IPS-20b (cell line): ENCODE data around the gene IL12RB1.
"Not testable (repeated sequence)": the region's sequence is repeated elsewhere in the genome, so short reads cannot be mapped to it uniquely, and the experiment has no call there.

ENCODE experiments used
- H3K27ac ChIP-seq: one replicate; pipeline ENCODE4 v1.5.1; 2013; ENCODE audit warnings: low read length
- H3K27me3 ChIP-seq: 2 replicates; pipeline ENCODE4 v1.6.1; 2013; ENCODE audit warnings: mild to moderate bottlenecking, low read length, inconsistent platforms; ENCODE audit not compliant: insufficient read depth
- H3K36me3 ChIP-seq: 2 replicates; pipeline ENCODE4 v1.6.1; 2013; ENCODE audit warnings: low read depth, mild to moderate bottlenecking, inconsistent platforms, low read length, moderate library complexity; ENCODE audit not compliant: insufficient read depth
- H3K4me1 ChIP-seq: 2 replicates; pipeline ENCODE4 v1.6.1; 2013; ENCODE audit warnings: mild to moderate bottlenecking, control low read depth, inconsistent platforms, low read length, moderate library complexity; ENCODE audit not compliant: insufficient read depth
- H3K4me3 ChIP-seq: 2 replicates; pipeline ENCODE4 v1.5.1; 2013; ENCODE audit warnings: mild to moderate bottlenecking, low read length, inconsistent platforms
- H3K9ac ChIP-seq: 2 replicates; pipeline ENCODE4 v1.6.1; 2013; ENCODE audit warnings: low read depth, mild to moderate bottlenecking, inconsistent platforms, low read length, moderate library complexity
- H3K9me3 ChIP-seq: 2 replicates; pipeline ENCODE4 v1.6.1; 2013; ENCODE audit warnings: mild to moderate bottlenecking, low read depth, low read length, inconsistent platforms; ENCODE audit not compliant: insufficient read depth

Gene IL12RB1

GRCh38 chr19:18097993-18098890, 11.5 kb upstream of the IL12RB1 start:
- no peaks in the 10 kb centered on the region for H3K36me3 ChIP-seq
- H3K4me3 ChIP-seq = peak overlapping the region; percentile 70
- no peak overlapping the region for H3K9ac ChIP-seq
- H3K9me3 ChIP-seq = no peaks in the 10 kb centered on the region
- no peaks in the 10 kb centered on the region; the same call in 1 of the 2 replicates for H3K4me1 ChIP-seq
- peaks cover 22% of the 10 kb centered on the region for H3K27me3 ChIP-seq
- no peak overlapping the region for H3K27ac ChIP-seq

GRCh38 chr19:18097217-18097992, 10.7 kb upstream of the IL12RB1 start, which contains the start of gene MAST3:
MAST3 (plus strand) TSS chr19:18097778; CDS start chr19:18097793, 15 bp downstream.
- H3K36me3 ChIP-seq = no peaks in the 10 kb centered on the region
- H3K4me1 ChIP-seq = no peaks in the 10 kb centered on the region; the same call in 1 of the 2 replicates
- peak within 1 kb of the TSS; percentile 70 for H3K4me3 ChIP-seq
- H3K9ac ChIP-seq = no peak within 1 kb of the TSS
- H3K27ac ChIP-seq = no peak within 1 kb of the TSS
- no peaks in the 10 kb centered on the region for H3K9me3 ChIP-seq
- peaks cover 22% of the 10 kb centered on the region for H3K27me3 ChIP-seq

GRCh38 chr19:18096258-18096657, 9.5 kb upstream of the IL12RB1 start:
- H3K4me3 ChIP-seq = no peak overlapping the region
- no peaks in the 10 kb centered on the region for H3K36me3 ChIP-seq
- peaks cover 22% of the 10 kb centered on the region for H3K27me3 ChIP-seq
- no peaks in the 10 kb centered on the region; the same call in 1 of the 2 replicates for H3K4me1 ChIP-seq
- no peaks in the 10 kb centered on the region for H3K9me3 ChIP-seq
- no peak overlapping the region for H3K9ac ChIP-seq
- no peak overlapping the region for H3K27ac ChIP-seq

- Histone ChIP-seq H3K4me1 (no peaks in the 10 kb centered on the region; the same call in 1 of the 2 replicates), H3K9ac (no peak overlapping the region), H3K27ac (no peak overlapping the region)
Measured at GRCh38 chr19:18093439-18094161, 6.9 kb upstream of the IL12RB1 start.

DNA sequence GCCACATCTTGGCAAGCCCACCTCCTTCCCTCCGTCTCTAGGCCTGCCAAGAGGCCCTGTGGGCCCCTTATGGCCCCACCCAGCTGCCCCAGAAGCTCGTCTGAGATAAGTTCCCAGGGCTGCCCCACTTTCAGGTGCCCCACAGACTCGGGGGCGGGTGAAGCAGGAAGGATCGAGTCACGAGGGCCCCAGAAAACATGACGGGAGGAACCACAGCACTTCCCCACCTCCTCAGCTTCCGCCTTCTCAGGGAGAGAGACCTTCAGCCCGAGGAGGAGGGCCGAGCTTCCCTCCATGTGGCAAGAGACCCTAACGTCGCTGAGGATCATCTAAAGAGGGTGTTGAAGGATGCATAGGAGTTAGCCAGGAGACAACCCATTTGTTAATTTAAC, 4.5 kb upstream of the IL12RB1 start:
- no peaks in the 10 kb centered on the region for H3K4me1 ChIP-seq
- H3K4me3 ChIP-seq = no peak overlapping the region
- no peak overlapping the region for H3K27ac ChIP-seq
- H3K9ac ChIP-seq = no peak overlapping the region
- H3K36me3 ChIP-seq = no peaks in the 10 kb centered on the region
- H3K9me3 ChIP-seq = no peaks in the 10 kb centered on the region
- H3K27me3 ChIP-seq = no peaks in the 10 kb centered on the region

More at GRCh38 chr19:18093439-18094161, 6.9 kb upstream of the IL12RB1 start:
- no peaks in the 10 kb centered on the region for H3K9me3 ChIP-seq
- peaks cover 9% of the 10 kb centered on the region for H3K27me3 ChIP-seq
- no peaks in the 10 kb centered on the region for H3K36me3 ChIP-seq
- H3K4me3 ChIP-seq = no peak overlapping the region

DNA sequence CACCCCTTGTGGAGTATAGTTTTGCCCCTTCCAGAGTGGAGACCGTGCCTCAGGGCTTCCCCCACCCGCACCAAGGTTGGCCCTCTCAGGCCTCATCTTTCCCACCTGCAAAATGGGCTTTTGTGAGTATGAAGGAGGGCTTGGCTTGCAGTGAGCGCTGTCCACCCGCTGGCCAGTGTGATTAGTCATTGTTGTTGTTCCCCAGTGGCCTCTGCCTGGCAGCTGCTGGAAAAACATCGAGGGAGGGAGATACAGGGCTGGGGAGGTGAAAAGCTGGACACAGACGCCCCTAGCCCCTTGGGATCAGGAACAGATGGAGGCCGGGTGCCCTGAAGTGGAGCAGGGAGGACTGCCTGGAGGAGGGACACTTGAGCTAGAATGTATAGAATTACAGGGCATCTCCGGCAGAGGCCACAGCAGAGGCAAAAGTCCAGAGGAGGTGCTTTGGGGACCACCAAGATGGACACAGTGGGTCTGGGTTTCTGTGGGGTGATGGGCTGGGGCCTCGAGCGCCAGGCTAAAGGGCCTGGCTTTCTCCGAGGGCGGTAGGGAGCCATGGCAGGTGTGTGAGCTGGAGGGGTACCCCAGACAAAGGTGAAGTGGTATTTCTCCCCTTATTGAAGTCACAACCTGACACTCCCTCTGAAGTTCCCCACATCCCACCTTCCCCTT, 3.9 kb upstream of the IL12RB1 start:
- Histone ChIP-seq H3K27me3 (no peaks in the 10 kb centered on the region), H3K36me3 (no peaks in the 10 kb centered on the region), H3K27ac (no peak overlapping the region), H3K4me1 (no peaks in the 10 kb centered on the region), H3K9ac (no peak overlapping the region), H3K4me3 (no peak overlapping the region), H3K9me3 (no peaks in the 10 kb centered on the region)

DNA sequence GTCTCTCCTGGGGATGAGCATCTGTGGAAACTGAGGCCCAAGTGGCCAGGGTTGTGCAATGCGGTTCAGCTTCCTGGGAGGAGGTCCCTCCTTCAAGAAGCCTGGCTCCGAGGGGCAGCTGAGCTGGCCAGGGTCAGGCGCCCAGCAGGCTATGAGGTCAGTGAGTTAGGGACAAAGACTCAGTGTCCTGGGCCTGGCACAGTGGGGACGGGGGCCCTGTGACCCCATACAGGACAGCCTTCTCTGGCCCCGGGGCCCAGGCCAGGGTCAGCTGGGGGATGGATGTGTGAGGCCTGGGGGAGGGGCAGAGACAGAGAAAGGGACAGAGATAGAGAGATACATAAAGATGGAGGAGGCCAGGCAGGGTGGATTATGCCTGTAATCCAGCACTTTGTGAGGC, 3.0 kb upstream of the IL12RB1 start:
- no peaks in the 10 kb centered on the region for H3K36me3 ChIP-seq
- no peaks in the 10 kb centered on the region for H3K9me3 ChIP-seq
- no peak overlapping the region for H3K4me3 ChIP-seq
- no peaks in the 10 kb centered on the region for H3K4me1 ChIP-seq
- H3K27me3 ChIP-seq = no peaks in the 10 kb centered on the region
- no peak overlapping the region for H3K27ac ChIP-seq
- no peak overlapping the region for H3K9ac ChIP-seq

DNA sequence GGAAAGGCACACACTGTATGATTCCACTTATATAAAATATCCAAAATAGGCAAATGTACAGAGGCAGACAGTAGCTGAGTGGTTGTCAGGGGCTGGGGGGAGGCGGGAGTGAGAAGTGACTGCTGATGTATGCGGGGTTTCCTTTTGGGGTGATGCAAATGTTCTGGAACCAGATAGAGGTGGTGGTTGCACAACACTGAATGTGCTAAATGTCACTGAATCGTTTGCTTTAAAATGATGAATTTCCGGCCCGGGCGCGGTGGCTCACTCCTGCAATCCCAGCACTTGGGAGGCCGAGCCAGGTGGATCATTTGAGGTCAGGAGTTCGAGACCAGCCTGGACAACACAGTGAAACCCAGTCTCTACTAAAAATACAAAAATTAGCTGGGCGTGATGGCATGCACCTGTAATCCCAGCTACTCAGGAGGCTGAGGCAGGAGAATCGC, 2.4 kb upstream of the IL12RB1 start:
- H3K4me1 ChIP-seq, H3K27me3 ChIP-seq, H3K36me3 ChIP-seq, H3K27ac ChIP-seq, H3K4me3 ChIP-seq, H3K9me3 ChIP-seq, H3K9ac ChIP-seq: not testable (repeated sequence)

- H3K4me3 ChIP-seq = no peak overlapping the region
- H3K36me3 ChIP-seq = no peaks in the 10 kb centered on the region
- no peak overlapping the region for H3K27ac ChIP-seq
Measured at GRCh38 chr19:18085702-18086457, 854 bp downstream of the IL12RB1 start.

GRCh38 chr19:18083929-18084684, 2.6 kb downstream of the IL12RB1 start:
- H3K27ac ChIP-seq = no peak overlapping the region
- no peaks in the 10 kb centered on the region for H3K36me3 ChIP-seq
- H3K4me1 ChIP-seq = no peaks in the 10 kb centered on the region
- no peaks in the 10 kb centered on the region for H3K9me3 ChIP-seq
- no peaks in the 10 kb centered on the region for H3K27me3 ChIP-seq
- H3K4me3 ChIP-seq = no peak overlapping the region
- H3K9ac ChIP-seq = no peak overlapping the region

More at GRCh38 chr19:18085702-18086457, 854 bp downstream of the IL12RB1 start:
- no peaks in the 10 kb centered on the region for H3K27me3 ChIP-seq
- H3K9me3 ChIP-seq = no peaks in the 10 kb centered on the region
- H3K9ac ChIP-seq = no peak overlapping the region
- H3K4me1 ChIP-seq = no peaks in the 10 kb centered on the region
